A673 (cell line): ENCODE data around the gene RRP8. TPM values are rescaled to one million over a fixed set of nuclear protein-coding genes. Genes with fewer than 3 reads are reported as not detected.

ENCODE experiments used
- BruUV-seq: library from RNA; stranded (reverse); fragments of 400-500 nt; replicated peaks from 2 replicates; lab custom pipeline; 2021; lab: Mats Ljungman, UMichigan
- CTCF ChIA-PET: fragments of 300-600 bp; sonication (Branson Sonifier 250); formaldehyde crosslinking; loops from one replicate; lab custom pipeline; 2022; ENCODE audit warnings: antibody characterized with exemption; lab: Charles Lee
- POLR2A ChIA-PET: fragments of 300-600 bp; sonication (Branson Sonifier 250); formaldehyde crosslinking; loops from one replicate; lab custom pipeline; 2022; ENCODE audit warnings: antibody characterized with exemption; ENCODE audit not compliant: low non-redundant PET; lab: Charles Lee
- DNase-seq: peaks from one replicate; pipeline ENCODE4 v3.0.0-alpha.2; 2015; ENCODE audit warnings: low spot score
- H3K27ac ChIP-seq: fragments of 200-600 bp; sonication (generic); 2 replicates; pipeline ENCODE4 v1.5.1; 2016; ENCODE audit warnings: mixed run types, low read depth, mild to moderate bottlenecking, mixed read lengths, antibody characterized with exemption, low read length; ENCODE audit not compliant: poor library complexity, severe bottlenecking
- H3K27me3 ChIP-seq: fragments of 200-600 bp; sonication (generic); replicated peaks from 2 replicates; pipeline ENCODE4 v1.6.1; 2017; ENCODE audit warnings: mixed run types, low read depth, mild to moderate bottlenecking, mixed read lengths, antibody characterized with exemption, low read length; ENCODE audit not compliant: insufficient read depth, poor library complexity
- H3K36me3 ChIP-seq: fragments of 200-600 bp; sonication (generic); 2 replicates; pipeline ENCODE4 v1.6.1; 2016; ENCODE audit warnings: mixed run types, mild to moderate bottlenecking, mixed read lengths, antibody characterized with exemption, low read length; ENCODE audit not compliant: insufficient read depth, poor library complexity, severe bottlenecking
- H3K4me1 ChIP-seq: fragments of 200-600 bp; sonication (generic); 2 replicates; pipeline ENCODE4 v1.6.1; 2017; ENCODE audit warnings: mixed run types, mild to moderate bottlenecking, mixed read lengths, antibody characterized with exemption, low read length; ENCODE audit not compliant: insufficient read depth, poor library complexity, severe bottlenecking
- H3K4me3 ChIP-seq: fragments of 200-600 bp; sonication (generic); 2 replicates; pipeline ENCODE4 v1.5.1; 2016; ENCODE audit warnings: low read depth, mixed run types, mild to moderate bottlenecking, mixed read lengths, low read length; ENCODE audit not compliant: poor library complexity, severe bottlenecking
- H3K9me3 ChIP-seq: fragments of 200-600 bp; sonication (generic); 2 replicates; pipeline ENCODE4 v1.6.1; 2016; ENCODE audit warnings: mixed run types, low read depth, mild to moderate bottlenecking, mixed read lengths, antibody characterized with exemption, low read length; ENCODE audit not compliant: poor library complexity, severe bottlenecking
- CTCF ChIP-seq: fragments of 300-800, 200-600 bp; sonication (generic); conservative IDR thresholded peaks from 2 replicates; pipeline ENCODE4 v1.5.1; 2017; ENCODE audit warnings: low read depth, mild to moderate bottlenecking, antibody characterized with exemption, low read length, moderate library complexity, mixed read lengths
- EZH2 ChIP-seq: fragments of 200-600 bp; sonication (generic); IDR thresholded peaks from 2 replicates; pipeline ENCODE4 v1.6.1; 2017; ENCODE audit warnings: borderline replicate concordance, low read depth, mild to moderate bottlenecking, mixed read lengths, antibody characterized with exemption, low read length; ENCODE audit not compliant: poor library complexity, severe bottlenecking
- intact Hi-C: fragments of 100-400 bp; cut with micrococcal nuclease; formaldehyde crosslinking; loops from one replicate; pipeline ENCODE4 v1.10.0; 2022; ENCODE audit not compliant: unreplicated experiment
- total RNA-seq: library from RNA; stranded (reverse); gene quantifications from 2 replicates; pipeline ENCODE4 v1.2.3, GENCODE V29; 2021

RRP8 gene
- total RNA-seq, 1 experiment from 2014 or later = 21.6 TPM

- no peaks in the 10 kb centered on the region for H3K4me1 ChIP-seq
- H3K36me3 ChIP-seq = no peaks in the 10 kb centered on the region
- no TSS peak for BruUV-seq
- intact Hi-C loops = no loop called here
- POLR2A ChIA-PET = no interaction called here
- no peak for TF ChIP-seq CTCF
- TF ChIP-seq EZH2 = no peak
- H3K4me3 ChIP-seq = no peak overlapping the region
- H3K27ac ChIP-seq = no peak overlapping the region
- DNase-seq = no peak
- CTCF ChIA-PET = interaction anchor here (0.6 kb wide), 1 partner anchor 165 kb away, joined by 7 read pairs; no protein-coding TSS in a partner anchor
- no peaks in the 10 kb centered on the region for H3K9me3 ChIP-seq
- H3K27me3 ChIP-seq = no peaks in the 10 kb centered on the region
Measured at GRCh38 chr11:6548121-6548520, 55.3 kb downstream of the RRP8 start.

- Histone ChIP-seq H3K36me3 (no peaks in the 10 kb centered on the region), H3K4me1 (no peaks in the 10 kb centered on the region), H3K9me3 (no peaks in the 10 kb centered on the region), H3K27ac (no peak overlapping the region), H3K27me3 (no peaks in the 10 kb centered on the region), H3K4me3 (no peak overlapping the region)
- CTCF ChIA-PET = no interaction called here
- DNase-seq = no peak
- TF ChIP-seq CTCF (no peak), EZH2 (no peak)
- intact Hi-C loops = no loop called here
- POLR2A ChIA-PET = no interaction called here
- no TSS peak for BruUV-seq
Measured at GRCh38 chr11:6547177-6547576, 56.2 kb downstream of the RRP8 start.

GRCh38 chr11:6546735-6547134 lies 56.7 kb downstream of the RRP8 start:
- POLR2A ChIA-PET = no interaction called here
- Histone ChIP-seq H3K27ac (no peak overlapping the region), H3K4me3 (no peak overlapping the region), H3K27me3 (no peaks in the 10 kb centered on the region), H3K9me3 (no peaks in the 10 kb centered on the region), H3K36me3 (no peaks in the 10 kb centered on the region), H3K4me1 (no peaks in the 10 kb centered on the region)
- CTCF ChIA-PET = no interaction called here
- TF ChIP-seq CTCF (no peak), EZH2 (no peak)
- no peak for DNase-seq
- BruUV-seq = no TSS peak
- intact Hi-C loops = no loop called here
